GM23248 (cell line): ENCODE results near the gene NINL.

Experiments used
- EZH2 ChIP-seq: fragments of 200-600 bp; sonication (generic); IDR thresholded peaks from 2 replicates; pipeline ENCODE4 v1.6.1; 2018; ENCODE audit warnings: antibody characterized with exemption, mild to moderate bottlenecking; ENCODE audit not compliant: insufficient read depth, poor library complexity, severe bottlenecking
- EZH2phosphoT487 ChIP-seq: fragments of 200-600 bp; sonication (generic); IDR thresholded peaks from 2 replicates; pipeline ENCODE4 v1.6.1; 2018; ENCODE audit warnings: antibody characterized with exemption, moderate library complexity, mild to moderate bottlenecking, low read depth; ENCODE audit not compliant: insufficient read depth

DNA sequence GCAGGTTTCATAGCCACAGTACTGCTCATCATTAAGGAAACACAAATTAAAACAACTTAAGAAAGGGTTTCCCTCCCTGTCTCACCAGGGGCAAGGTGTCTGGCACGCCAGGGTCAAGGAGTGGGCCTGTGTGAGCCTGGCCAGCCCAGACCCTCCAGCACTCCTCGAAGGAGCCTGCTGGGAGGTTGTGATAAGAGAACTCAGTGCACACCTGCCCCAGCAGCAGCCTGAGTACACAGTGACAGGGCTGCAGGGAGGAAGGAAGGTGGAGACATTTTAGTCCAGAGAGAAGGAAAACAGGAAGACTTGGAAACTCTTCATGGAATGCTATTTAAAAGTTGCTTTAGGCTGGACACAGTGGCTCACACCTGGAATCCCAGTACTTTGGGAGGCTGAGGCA is 14.1 kb downstream of the NINL start:
- TF ChIP-seq EZH2 (no peak), EZH2phosphoT487 (no peak)
